Globus pallidus (tissue), 1 donor: ENCODE measurements around the gene IFTAP.
"Not testable (repeated sequence)": the region's sequence is repeated elsewhere in the genome, so short reads cannot be mapped to it uniquely, and the experiment has no call there.

Experiments used
- DNase-seq: peaks from one replicate; pipeline ENCODE4 v3.0.0-alpha.2; 2015; ENCODE audit warnings: low spot score

The IFTAP gene

GRCh38 chr11:36638556-36638955 lies 44.3 kb downstream of the IFTAP start:
- no peak for DNase-seq

- DNase-seq, result no peak
Measured at GRCh38 chr11:36657610-36658267, 63.4 kb downstream of the IFTAP start.

GRCh38 chr11:36661359-36661758 lies 67.1 kb downstream of the IFTAP start:
- not testable (repeated sequence) for DNase-seq

GRCh38 chr11:36672815-36673450 lies 78.6 kb downstream of the IFTAP start:
- DNase-seq, result peak; percentile 39

- DNase-seq, result not testable (repeated sequence)
Measured at GRCh38 chr11:36679547-36679946, 85.2 kb downstream of the IFTAP start.

GRCh38 chr11:36683818-36684217 lies 89.5 kb downstream of the IFTAP start:
- no peak for DNase-seq

- DNase-seq, result no peak
Measured at GRCh38 chr11:36684840-36685801, 90.8 kb downstream of the IFTAP start.

GRCh38 chr11:36688132-36688531 lies 93.8 kb downstream of the IFTAP start:
- no peak for DNase-seq

- no peak for DNase-seq
Measured at GRCh38 chr11:36688571-36689291, 94.4 kb downstream of the IFTAP start.

GRCh38 chr11:36689442-36689841 lies 95.1 kb downstream of the IFTAP start:
- DNase-seq, result no peak

- DNase-seq, result no peak
Measured at GRCh38 chr11:36692704-36693103, 98.4 kb downstream of the IFTAP start.

GRCh38 chr11:36693139-36693843 lies 99.0 kb downstream of the IFTAP start:
- DNase-seq, result no peak

- DNase-seq, result no peak
Measured at GRCh38 chr11:36695111-36695510, 100.8 kb downstream of the IFTAP start.

GRCh38 chr11:36695571-36695970 lies 101.3 kb downstream of the IFTAP start:
- DNase-seq, result no peak

GRCh38 chr11:36696550-36696949 lies 102.2 kb downstream of the IFTAP start:
- DNase-seq, result no peak

GRCh38 chr11:36699271-36699670 lies 105.0 kb downstream of the IFTAP start:
- DNase-seq, result no peak

- DNase-seq, result no peak
Measured at GRCh38 chr11:36700246-36700645, 105.9 kb downstream of the IFTAP start.

GRCh38 chr11:36702330-36703054 lies 108.2 kb downstream of the IFTAP start:
- peak; percentile 66 for DNase-seq

- no peak for DNase-seq
Measured at GRCh38 chr11:36703055-36703404, 108.7 kb downstream of the IFTAP start.
